ENCODE results near the gene IGSF22. TPM values are rescaled to one million over a fixed set of nuclear protein-coding genes. Genes with fewer than 3 reads are reported as not detected.

IGSF22 gene
- total and polyA plus RNA-seq, 9 of the 15 experiments (the other 6 are each of a cell fraction or from before 2014, with no cell fraction given), result not detected

DNA sequence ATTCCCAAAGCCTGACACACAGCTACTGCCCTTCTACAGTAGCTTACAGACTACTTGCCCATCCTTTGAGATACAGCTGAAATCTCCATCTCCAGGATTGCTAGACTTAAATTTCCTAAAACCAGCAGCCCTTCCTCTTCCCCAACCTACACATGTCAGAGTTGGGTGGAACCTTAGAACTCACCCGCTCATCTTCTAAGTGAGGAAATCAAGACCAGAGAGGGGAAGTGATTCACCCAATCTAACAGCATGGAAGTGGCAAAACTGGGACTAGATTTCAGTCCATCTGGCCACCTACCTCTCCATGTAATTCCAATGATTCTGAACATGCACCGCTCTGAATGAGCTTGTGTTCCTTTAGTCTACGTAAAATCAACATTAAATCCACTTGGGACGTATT is 28.4 kb downstream of the IGSF22 start:
- intact Hi-C loops (cut with micrococcal nuclease), result no loop called here
- BruUV-seq (replicated peaks), result no TSS peak
- TF ChIP-seq TBP (optimal IDR thresholded peaks at IDR 0.05; ENCODE audit: low read depth, low read length) (no peak), CBX3 (IDR thresholded peaks at IDR 0.05; ENCODE audit: borderline replicate concordance in 1 of 2, low read length in 2 of 2) (no peak), SRSF9 (IDR thresholded peaks at IDR 0.05; ENCODE audit: borderline replicate concordance, low read depth, low read length) (no peak), TCF7 (IDR thresholded peaks at IDR 0.05; ENCODE audit: borderline replicate concordance) (no peak), SREBF1 (IDR thresholded peaks at IDR 0.05; ENCODE audit: borderline replicate concordance, low read depth, low read length) (no peak), ARNT (IDR thresholded peaks at IDR 0.05) (no peak), ZNF184 (CRISPR knock-in tag; IDR thresholded peaks at IDR 0.05) (no peak)
- TF ChIP-seq, protein P1, sequence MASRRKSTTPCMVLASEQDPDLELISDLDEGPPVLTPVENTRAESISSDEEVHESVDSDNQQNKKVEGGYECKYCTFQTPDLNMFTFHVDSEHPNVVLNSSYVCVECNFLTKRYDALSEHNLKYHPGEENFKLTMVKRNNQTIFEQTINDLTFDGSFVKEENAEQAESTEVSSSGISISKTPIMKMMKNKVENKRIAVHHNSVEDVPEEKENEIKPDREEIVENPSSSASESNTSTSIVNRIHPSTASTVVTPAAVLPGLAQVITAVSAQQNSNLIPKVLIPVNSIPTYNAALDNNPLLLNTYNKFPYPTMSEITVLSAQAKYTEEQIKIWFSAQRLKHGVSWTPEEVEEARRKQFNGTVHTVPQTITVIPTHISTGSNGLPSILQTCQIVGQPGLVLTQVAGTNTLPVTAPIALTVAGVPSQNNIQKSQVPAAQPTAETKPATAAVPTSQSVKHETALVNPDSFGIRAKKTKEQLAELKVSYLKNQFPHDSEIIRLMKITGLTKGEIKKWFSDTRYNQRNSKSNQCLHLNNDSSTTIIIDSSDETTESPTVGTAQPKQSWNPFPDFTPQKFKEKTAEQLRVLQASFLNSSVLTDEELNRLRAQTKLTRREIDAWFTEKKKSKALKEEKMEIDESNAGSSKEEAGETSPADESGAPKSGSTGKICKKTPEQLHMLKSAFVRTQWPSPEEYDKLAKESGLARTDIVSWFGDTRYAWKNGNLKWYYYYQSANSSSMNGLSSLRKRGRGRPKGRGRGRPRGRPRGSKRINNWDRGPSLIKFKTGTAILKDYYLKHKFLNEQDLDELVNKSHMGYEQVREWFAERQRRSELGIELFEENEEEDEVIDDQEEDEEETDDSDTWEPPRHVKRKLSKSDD (conservative IDR thresholded peaks at IDR 0.05; ENCODE audit: low read length), result no peak
- TF ChIP-seq, protein P2, sequence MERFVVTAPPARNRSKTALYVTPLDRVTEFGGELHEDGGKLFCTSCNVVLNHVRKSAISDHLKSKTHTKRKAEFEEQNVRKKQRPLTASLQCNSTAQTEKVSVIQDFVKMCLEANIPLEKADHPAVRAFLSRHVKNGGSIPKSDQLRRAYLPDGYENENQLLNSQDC (CRISPR knock-in tag; IDR thresholded peaks at IDR 0.05), result no peak

More for the DNA sequence above, 28.4 kb downstream of the IGSF22 start:
- Histone ChIP-seq H3K4me1 (replicated peaks in 1 of 2; ENCODE audit: control insufficient read depth in 2 of 2, insufficient read depth in 2 of 2, low read length in 2 of 2) (peaks cover 18 to 22% of the 10 kb centered on the region in 2 experiments), H3K4me3 (no peak overlapping the region), H3K9ac (ENCODE audit: insufficient read depth in 1 of 2, low read depth in 2 of 2, low read length in 2 of 2) (no peak overlapping the region), H4K20me1 (replicated peaks; ENCODE audit: control insufficient read depth, insufficient read depth, low read length) (no peaks in the 10 kb centered on the region; the same call in 1 of the 2 replicates), H3K36me3 (ENCODE audit: control insufficient read depth, insufficient read depth, low read length) (no peaks in the 10 kb centered on the region), H3K9me1 (ENCODE audit: control insufficient read depth, insufficient read depth, low read length) (no peaks in the 10 kb centered on the region), H3K9me3 (replicated peaks; ENCODE audit: control insufficient read depth, insufficient read depth, low read depth, low read length) (no peaks in the 10 kb centered on the region), H3K27me3 (ENCODE audit: control insufficient read depth in 2 of 2, insufficient read depth in 2 of 2, low read length in 2 of 2) (peaks cover 0 to 14% of the 10 kb centered on the region in 2 experiments; a peak in 2 of 5 replicates), H3K27ac (ENCODE audit: extremely low read depth, low read depth, low read length) (no peak overlapping the region), H2AFZ (ENCODE audit: low read depth, low read length) (peak overlapping the region; percentile 91; the same call in 1 of the 2 replicates), H3K79me2 (ENCODE audit: control insufficient read depth, insufficient read depth, low read length) (no peaks in the 10 kb centered on the region), H3K4me2 (ENCODE audit: insufficient read depth, low read length) (no peak overlapping the region)
- ATAC-seq (no peak), DNase-seq (ENCODE audit: extremely low read depth in 1 of 4, low spot score in 3 of 4) (no peak), FAIRE-seq (no peak)
- in situ Hi-C loops (cut with MboI), result no loop called here
- WGBS (ENCODE audit: insufficient coverage, low coverage, missing lambda C conversion rate), result 73% methylated on average over 4 of the region's 4 CpGs
- CTCF ChIA-PET (ENCODE audit: low intra/inter-chr PET ratio), result no interaction called here
- POLR2A ChIA-PET, result interaction anchor here (1.6 kb wide), 1 partner anchor 24 kb away, joined by 3 read pairs; no protein-coding TSS in a partner anchor

Data from K562 (cell line).